Astrocyte (in vitro differentiated cells and primary cell): ENCODE data around the gene CYP4F22.

Source experiments
- CTCF ChIP-seq: IDR thresholded peaks from 2 replicates; pipeline ENCODE4 v1.5.1; 2011; ENCODE audit warnings: low read depth, mild to moderate bottlenecking, inconsistent platforms, low read length, moderate library complexity; ENCODE audit not compliant: insufficient read depth
- EZH2 ChIP-seq: IDR thresholded peaks from 2 replicates; pipeline ENCODE4 v1.6.1; 2012; ENCODE audit warnings: mild to moderate bottlenecking, low read length, inconsistent platforms; ENCODE audit not compliant: insufficient read depth

GRCh38 chr19:15544283-15544682, 36.0 kb downstream of the CYP4F22 start:
- TF ChIP-seq CTCF (no peak), EZH2 (no peak)
